ENCODE data around the gene FOXD4L1.
"Not testable (repeated sequence)": the region's sequence is repeated elsewhere in the genome, so short reads cannot be mapped to it uniquely, and the experiment has no call there.

The FOXD4L1 gene

GRCh38 chr2:113524986-113525385 lies 26.5 kb downstream of the FOXD4L1 start:
- DNase-seq (ENCODE audit: low read depth), result not testable (repeated sequence)

- DNase-seq (ENCODE audit: low read depth), result not testable (repeated sequence)
These were observed 29.0 kb downstream of the FOXD4L1 start for GRCh38 chr2:113527350-113528045.

- DNase-seq (ENCODE audit: low read depth), result not testable (repeated sequence)
These were observed 29.7 kb downstream of the FOXD4L1 start for GRCh38 chr2:113528126-113528525.

GRCh38 chr2:113528904-113529303 lies 30.4 kb downstream of the FOXD4L1 start:
- DNase-seq (ENCODE audit: low read depth), result not testable (repeated sequence)

- DNase-seq (ENCODE audit: low read depth), result not testable (repeated sequence)
These were observed 34.5 kb downstream of the FOXD4L1 start for GRCh38 chr2:113532991-113533390.

- not testable (repeated sequence) for DNase-seq (ENCODE audit: low read depth)
These were observed 38.1 kb downstream of the FOXD4L1 start for GRCh38 chr2:113536573-113536972.

GRCh38 chr2:113540834-113541203 lies 42.4 kb downstream of the FOXD4L1 start:
- DNase-seq (ENCODE audit: low read depth), result not testable (repeated sequence)

GRCh38 chr2:113541204-113541975 lies 42.9 kb downstream of the FOXD4L1 start:
- not testable (repeated sequence) for DNase-seq (ENCODE audit: low read depth)

GRCh38 chr2:113541976-113542485 lies 43.6 kb downstream of the FOXD4L1 start:
- DNase-seq (ENCODE audit: low read depth), result not testable (repeated sequence)

GRCh38 chr2:113542529-113542928 lies 44.1 kb downstream of the FOXD4L1 start:
- DNase-seq (ENCODE audit: low read depth), result not testable (repeated sequence)
